D341Med (cell line): Measurements from ENCODE around the gene ZDHHC11B.
A peak's percentile ranks its signal among the peaks of the same experiment; 100 is the strongest.
"Not testable (repeated sequence)": the region's sequence is repeated elsewhere in the genome, so short reads cannot be mapped to it uniquely, and the experiment has no call there.

Experiments used
- DNase-seq: peaks from one replicate; pipeline ENCODE4 v3.0.0; 2012; ENCODE audit warnings: low spot score

The ZDHHC11B gene

DNA sequence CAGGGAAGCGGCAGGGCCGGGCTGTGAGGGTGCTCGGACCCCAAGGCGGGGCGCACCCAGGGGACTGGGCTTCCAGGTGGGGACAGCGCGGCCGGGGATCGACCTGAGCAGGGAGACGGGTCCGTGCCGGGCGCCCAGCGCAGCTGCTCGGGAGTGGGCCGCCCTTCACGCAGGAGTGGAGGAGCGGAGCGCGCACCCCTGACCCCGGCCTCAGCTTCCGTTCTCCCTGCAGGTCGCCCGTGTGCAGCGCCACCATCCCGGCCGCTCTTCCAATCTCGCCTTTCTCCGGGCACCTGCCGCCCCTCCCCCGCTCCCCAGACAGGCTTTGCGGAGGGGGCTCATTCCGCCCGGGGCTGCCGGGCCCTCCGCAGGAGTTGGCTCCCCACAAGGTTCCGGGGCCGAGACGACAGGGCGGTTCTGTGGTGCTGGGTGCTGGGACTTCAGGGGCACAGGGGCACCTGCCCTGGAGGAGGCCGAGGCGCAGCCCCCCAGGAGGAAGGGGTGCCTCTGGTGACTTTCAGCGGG lies 714 bp upstream of the ZDHHC11B start:
- DNase-seq = peak; percentile 5

DNA sequence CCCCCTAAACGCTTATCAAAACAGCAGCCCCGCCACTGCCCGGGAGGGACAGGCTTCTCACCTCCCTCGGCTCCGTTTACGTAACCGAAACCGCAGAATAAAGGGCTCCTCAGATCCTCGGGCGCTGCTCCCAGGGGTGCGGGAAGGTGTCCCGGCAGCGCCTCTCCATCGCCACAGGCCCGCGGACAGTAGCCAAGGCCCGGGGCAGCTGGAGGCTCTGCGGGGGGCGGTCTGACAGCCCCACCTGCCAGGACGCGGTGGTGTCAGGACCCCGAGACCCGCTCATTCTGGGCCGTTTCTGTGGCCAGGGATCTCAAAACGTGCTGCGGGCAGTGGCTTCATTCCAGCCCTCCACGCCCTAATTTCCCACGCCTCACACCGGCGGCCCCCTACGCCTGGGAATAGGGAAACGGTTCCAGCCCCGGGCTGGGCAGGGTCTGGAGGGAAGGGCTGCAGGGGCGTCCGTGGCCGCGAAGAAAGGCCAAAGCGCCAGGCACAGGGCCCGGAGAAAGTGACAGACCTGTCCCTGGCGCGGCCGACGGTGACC lies 575 bp downstream of the ZDHHC11B start:
- DNase-seq = peak; percentile 11

DNA sequence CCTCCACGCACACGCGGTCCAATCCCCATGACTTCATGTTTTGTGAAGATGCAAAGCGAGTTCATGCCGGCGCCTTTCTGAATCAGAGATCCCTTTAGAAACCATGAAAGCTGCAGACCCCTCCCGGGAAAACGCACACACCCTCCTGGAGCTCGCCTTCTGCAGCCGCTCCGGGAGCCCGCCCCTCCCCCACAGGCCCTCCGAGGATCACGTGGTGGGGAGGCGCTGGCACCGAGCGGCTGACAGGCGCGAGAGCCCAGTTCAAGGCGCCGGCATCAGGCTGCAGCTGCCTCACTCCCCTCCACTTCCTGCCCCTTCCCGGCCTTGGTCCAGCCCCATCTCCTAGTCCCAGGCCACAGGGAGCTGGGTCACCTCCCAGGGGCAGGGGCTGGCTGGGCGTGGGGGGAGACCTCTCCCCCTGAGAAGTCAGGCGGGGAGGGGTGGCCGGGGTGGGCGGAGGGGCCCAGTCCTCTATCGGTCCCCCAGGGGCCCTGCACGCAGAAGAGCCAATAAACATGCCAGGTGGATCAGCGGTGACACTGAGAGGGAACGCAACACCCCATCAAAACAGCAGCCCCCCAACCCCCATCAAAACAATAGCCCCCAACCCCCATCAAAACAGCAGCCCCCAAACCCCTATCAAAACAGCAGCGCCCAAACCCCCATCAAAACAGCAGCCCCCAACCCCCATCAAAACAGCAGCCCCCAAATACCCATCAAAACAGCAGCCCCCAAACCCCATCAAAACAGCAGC lies 1.3 kb downstream of the ZDHHC11B start:
- DNase-seq = not testable (repeated sequence)

DNA sequence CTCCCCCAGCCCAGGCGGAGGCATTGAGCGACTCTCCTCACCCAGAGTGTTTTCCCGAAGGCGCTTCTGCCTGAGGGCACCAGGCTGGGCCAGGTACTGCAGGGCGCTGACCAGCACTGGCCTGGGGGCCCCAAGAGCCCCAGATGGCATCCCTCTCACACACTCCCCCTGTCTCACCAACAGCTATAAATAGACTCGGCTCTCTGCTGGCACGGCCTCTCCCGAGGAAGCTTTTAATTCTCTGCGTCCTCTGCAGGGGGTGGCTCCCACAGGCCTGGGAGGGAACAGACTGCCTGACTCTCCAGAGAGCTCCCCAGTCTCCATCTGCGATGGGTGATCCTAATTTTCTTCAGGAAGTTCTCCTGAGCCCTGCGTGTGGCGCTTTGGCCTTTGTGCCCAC lies 2.2 kb downstream of the ZDHHC11B start:
- DNase-seq = not testable (repeated sequence)

DNA sequence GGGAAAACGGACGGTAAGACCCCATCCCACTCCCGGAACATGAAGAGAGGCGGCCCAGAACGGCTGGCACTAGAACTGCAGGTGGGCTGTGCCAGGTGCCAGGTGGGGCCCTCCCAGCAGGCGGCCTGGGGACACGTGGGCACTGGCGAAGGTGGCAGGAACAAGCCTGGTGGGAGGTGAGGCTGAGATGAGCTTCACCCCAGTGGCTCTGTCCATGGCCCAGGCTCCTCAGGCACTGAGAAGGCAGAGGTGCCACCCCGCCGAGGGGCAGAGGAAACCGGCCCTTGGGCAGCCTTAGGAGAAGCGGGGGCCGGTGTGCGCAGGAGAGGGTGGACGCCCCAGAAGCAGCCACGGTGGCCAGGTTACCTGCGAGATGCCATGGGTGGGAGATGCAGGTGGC lies 4.0 kb downstream of the ZDHHC11B start:
- not testable (repeated sequence) for DNase-seq

DNA sequence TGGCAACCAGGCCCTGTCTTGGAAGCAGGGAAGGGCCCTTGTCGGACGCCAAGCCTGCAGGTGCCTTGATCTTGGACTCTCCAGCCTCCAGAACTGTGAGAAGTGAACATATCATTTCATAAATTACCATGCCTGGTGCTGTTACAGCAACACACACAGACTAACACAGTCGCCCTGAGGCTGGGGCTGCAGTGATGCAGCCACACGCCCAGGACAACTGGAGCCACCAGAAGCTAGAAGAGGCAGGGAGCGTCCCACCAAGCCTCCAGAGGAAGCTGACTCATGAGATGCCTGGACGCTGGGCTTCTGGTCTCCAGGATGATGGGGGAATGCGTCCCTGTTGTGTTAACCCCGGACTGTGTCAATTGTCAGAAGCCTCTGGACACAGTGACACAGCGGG lies 5.6 kb downstream of the ZDHHC11B start:
- DNase-seq = not testable (repeated sequence)

DNA sequence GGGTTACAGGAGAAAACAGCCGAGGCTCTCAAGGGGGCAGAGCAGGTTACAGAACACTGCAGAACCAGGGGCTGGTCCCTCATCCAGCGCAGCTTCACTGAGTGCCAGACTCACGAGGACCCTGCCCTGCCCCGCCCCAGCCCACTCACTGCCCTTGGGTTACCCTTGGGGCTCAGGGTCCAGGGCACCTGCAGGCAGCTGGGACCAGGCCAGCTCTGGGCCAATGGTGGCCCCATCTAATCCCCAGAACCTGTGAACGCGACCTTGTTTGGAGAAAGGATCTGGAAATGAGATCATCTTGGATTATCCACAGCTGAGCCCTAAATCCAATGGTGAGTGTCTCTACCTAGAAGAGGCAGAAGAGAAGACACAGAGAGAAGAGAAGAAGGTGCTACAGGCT lies 6.1 kb downstream of the ZDHHC11B start:
- not testable (repeated sequence) for DNase-seq

DNA sequence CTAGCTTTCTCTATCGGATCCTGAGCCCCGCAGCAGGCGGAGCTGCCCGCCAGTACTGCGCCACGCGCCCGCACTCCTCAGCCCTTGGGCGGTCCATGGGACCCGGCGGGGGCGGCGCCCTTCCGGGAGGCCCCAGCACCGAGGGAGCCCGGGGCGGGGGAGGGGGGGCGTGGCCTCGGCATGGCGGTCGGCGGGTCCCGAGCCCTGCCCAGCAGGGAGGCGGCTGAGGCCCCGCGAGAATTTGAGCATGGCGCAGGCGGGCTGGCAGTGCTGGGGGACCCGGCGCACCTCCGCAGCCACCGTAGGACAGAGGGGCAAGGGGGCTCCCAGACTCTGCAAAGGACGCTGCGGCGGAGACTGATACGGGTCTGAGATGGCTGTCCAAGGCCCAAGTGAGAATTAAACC lies 6.8 kb downstream of the ZDHHC11B start:
- DNase-seq = peak; percentile 11

DNA sequence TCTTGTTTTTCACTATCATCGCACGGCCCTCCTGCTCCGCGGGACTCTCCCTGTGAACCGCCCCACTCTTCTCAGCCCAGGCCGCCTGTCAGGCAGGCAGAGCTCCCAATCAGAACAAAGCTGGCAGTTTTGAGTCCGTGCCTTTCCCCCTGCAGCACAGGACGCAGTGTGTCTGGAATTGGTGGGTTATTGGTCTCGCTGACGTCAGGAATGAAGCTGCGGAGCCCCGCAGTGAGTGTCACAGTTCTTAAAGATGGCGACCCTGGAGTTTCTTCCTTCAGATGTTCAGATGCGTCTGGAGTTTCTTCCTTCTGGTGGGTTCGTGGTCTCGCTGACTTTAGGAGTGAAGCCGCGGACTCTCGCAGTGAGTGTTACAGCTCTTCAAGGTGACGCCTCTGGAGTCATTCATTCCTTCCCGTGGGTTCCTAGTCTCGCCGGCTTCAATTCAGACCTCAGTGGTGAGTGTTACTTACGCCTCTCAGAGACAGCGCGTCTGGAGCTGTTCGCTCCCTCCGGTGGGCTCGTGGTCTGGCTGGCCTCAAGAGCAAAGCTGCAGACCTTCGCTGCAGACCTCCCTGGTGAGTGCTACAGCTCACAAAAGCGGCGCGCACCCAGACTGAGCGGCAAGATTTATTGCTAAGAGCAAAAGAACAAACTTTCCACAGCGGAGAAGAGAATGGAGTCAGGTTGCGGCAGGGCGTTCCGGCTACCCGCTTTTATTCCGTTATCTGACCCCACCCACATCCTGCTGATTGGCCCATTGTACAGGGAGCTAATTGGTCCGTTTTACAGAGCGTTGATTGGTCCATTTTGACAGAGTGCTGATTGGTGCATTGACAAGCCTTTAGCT lies 7.4 kb downstream of the ZDHHC11B start:
- DNase-seq = peak; percentile 8

DNA sequence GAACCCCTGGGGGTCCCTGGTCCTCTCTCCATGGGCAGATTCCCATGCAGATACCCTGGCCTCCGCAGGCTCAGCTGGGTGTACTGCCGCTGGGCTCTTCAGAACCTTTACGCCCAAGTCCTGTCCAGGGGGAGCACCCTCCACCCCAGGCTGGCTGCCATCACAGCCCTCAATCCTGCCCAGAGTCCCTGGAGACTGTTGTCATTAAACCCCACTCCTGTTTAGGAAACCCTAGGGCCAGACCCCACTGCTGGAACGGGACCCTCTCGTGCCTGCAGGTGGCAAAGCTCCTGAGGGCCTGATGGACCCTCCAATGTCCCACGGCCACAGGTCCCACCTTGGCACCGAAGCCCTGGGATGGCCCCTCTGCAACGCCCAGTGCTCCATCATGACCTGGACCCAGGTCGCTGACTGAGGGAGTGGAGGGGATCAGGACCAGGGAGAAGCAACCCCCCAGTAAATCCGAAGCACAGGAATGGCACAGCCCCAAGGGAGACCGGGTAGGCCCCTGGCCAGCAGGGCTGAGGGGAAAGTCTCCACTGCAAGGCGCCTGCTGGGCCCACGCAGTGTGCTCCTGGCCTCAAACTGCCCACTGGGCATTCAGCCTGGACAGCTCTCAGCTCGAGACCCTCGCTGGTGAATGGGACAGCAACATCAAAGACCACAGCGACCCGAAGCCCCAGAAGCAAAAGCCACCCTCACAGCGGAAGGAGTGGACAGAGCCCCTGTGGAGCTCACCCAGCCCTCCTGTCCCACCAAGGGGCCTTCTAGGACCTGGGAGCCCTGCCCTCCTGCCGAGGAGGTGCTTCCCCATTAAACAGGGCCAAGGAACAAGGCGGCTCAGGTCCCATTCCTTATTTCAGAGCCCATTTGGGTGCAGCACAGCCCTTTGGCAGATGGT lies 8.3 kb downstream of the ZDHHC11B start:
- DNase-seq = peak; percentile 10

DNA sequence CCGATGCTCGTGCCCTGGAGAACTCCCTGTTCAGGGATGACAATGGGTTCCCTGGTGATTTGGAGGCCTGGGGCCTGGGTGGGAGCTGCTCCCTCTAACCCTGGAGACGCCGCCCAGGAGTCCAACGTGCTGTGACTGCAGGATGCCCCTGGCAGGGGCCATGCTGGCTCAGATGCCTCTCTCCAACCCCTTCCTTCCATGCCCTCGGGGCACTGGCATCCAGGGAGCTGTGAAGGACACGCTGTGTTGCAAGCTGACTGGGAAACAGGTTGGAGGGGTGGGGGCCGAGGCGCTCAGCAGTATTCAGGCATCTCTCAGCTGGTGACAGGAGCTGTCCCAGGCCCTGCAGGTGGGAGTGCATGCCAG lies 9.0 kb downstream of the ZDHHC11B start:
- not testable (repeated sequence) for DNase-seq

DNA sequence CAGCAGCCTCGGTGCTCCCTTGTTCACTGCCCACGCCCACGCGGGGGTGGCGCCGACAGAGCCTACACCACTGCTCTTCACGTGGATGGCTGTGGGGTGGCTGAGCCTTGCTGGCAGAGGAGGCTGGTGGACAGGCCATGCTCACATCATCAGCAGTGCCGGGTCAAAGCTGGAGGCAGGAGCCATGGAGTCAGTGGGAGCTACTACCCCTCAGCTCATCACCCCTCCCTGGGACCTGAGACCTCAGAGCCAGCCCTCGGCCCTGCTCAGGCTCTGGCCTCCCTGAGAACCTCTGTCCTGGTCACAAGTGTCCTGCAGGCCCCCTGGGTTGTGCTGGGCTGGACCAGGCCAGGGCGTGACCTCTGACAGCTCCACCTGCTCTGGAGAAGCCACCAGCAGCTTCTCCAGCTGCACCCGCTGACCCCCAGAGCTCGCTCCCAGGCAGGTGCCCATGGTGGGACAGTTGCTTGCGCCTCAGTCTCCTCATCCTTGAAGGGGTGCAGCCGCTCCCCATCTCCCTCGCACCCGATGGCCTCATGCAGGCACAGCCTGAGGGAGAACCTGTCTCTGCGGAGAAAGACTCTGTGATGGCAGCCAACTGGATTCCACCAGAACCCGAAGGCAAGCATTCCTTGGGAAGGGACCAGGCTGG lies 9.5 kb downstream of the ZDHHC11B start:
- peak; percentile 4 for DNase-seq

DNA sequence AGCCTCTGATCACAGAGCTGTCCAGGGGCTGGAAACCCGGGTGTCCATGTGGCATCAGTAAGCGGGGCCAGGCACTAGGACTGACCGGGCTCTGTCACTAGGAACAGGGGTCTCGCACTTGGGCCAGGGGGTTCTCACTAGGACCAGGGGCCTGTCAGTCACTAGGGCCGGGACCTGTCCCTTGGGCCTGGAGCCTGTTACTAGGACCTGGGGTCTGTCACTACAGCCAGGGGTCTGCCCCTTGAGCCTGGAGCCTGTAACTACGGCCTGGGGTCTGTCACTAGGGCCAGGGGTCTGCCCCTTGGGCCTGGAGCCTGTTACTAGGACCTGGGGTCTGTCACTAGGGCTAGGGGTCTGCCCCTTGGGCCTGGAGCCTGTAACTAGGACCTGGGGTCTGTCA lies 10.2 kb downstream of the ZDHHC11B start:
- not testable (repeated sequence) for DNase-seq

DNA sequence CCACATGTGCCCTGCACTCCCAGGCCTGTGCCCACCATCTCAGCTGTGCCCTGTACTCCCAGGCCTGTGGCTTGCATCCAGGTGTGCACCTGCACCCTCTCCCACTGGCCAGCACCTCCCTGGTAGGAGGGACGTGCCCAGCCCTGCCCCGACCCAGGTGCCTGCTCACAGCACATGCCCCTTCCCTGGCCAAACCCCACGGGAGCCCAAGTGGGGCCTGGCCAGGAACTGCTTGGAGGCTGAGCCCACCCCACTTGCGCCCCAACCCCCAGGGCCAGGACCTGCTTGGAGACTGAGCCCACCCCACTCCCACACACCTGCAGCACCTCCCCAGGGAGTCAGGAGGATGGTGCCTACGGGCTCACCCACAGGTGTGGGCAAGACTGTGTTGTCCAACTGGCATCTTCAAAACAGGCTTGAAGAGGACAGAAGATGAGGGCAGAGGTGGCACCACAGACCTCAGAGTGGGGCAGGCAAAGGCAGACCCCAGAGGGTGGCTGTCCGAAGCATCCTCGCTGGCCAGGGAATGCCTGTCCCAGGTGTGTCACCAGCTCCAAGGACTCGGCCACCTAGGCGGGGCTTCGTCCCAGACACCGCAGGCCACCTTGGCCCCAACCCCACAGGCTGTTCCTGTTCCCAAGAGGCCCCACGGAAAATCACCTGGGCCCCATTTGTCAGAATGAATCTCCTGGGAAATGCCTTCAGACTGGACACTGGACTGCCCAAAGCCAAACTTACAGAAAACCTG lies 10.8 kb downstream of the ZDHHC11B start:
- peak; percentile 4 for DNase-seq

DNA sequence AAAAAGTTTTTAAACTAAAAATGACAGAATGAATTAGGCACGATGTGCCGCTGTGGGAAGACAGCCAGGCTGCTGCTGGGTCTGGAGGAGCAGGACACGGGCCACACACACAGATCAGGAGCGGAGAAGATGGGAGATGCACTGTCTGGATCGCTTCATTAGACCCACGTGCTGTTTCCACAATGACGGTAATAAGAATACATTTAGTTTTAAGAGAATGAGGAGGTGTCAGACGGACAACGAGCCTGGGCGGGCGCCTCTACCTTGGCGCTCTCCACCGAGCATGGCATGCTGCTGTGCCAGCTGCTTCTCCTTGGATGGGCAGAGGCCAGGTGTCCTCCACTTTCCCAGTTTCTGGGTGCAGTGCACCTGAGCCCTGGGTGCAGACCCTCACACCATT lies 11.6 kb downstream of the ZDHHC11B start:
- DNase-seq = peak; percentile 6

DNA sequence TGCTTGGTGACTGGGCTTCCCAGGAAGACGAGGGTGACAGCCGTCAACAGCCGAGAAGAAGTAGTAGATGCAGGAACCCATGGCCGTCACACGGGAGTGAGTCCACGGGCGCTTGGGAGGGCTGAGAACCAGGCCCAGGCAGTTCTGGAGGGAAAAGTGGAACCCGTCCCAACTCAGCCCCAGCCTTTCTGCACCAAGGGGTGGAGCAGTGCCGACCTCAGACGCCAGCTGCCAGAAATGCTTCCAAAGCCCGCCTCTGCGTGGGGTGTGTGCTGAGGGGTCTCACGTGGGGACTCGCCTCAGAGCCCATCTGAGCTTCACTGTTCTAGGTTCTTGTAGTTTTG lies 12.0 kb downstream of the ZDHHC11B start:
- not testable (repeated sequence) for DNase-seq

DNA sequence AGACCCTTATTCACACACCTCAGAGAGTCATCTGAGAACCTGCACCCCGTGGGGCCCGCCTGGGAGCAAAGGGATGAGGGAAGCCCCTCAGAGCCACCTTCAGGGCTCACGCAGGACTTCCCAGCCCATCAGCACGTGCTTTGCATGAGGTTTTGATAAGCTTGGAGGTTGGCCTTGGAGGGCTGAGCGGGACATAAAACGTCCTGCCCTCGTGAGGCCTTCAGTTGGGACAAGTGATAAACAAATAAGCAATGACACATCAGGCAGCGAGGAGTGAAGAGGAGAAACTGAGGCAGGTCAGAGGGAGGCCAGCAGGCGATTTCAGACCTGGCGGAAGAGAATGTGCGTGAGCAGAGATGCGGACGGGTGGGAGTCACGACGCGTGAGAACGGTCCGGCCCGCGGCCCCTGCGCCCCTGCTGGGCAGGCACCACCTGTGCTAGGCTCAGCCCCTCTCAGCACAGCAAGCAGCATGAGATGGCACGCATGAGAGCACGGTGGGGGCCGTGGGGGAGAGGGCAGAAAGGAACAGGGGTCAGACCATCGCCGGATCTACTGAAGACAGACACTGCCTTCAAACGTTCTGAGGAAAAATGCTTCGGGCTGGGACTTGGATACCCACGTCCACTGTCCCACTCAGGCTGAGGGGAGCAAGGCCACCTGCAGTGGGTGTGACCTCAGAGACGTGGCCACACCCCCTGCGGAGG lies 12.5 kb downstream of the ZDHHC11B start:
- not testable (repeated sequence) for DNase-seq

DNA sequence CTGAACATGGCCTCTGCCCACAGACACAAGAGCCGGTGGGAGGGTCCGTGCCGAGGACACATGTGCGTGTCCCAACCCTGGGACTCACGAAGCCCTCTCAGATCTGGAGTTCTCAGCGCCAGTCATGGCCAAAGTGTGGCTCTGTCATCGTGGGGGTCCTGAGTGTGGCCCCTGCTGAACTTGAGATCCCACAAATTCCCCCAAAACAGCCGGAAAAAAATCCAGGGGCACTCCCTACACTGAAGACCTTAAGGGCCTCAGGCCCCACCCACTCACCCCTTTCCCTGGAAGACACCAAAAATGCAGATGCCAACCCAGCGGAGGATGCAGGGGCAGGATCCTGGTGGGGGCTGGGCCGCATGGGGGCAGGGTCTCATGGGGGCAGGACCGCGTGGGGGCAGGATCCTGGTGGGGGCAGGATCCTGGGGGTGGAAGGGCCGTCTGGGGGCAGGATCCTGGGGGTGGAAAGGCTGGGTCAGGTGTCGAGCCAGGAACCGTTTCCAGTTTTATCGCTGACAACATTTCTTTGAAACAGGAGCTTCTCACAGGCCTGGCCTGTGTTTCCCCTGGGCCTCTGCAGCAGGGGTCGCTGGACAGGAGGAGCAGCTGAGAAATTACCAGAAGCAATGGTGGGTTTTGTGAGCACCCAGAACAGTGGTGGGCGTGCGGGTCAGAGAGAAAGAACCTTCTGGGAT lies 13.3 kb downstream of the ZDHHC11B start:
- peak; percentile 6 for DNase-seq

DNA sequence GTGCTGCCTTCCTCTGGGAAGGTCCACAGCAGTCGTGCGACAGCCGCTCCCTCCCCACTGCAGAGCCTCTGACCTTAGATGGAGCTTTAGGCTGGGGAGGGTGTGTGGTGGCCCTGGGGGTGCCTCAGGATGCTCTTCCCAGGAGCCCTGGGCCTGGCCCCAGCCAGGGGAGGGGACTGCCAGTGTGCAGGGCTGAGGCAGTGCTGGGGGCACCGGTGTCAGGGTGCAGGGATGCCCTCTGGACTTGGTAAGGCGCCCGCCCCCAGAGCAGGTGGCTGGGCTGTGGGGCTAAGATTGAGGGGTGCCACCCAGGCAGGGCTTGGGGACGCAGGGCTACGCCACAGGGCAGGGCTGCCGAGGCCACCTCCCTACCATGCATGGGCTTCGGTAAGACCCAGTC lies 13.9 kb downstream of the ZDHHC11B start:
- peak; percentile 8 for DNase-seq
